IMR-90 (cell line): ENCODE measurements around the gene LONRF3. TPM values are rescaled to one million over a fixed set of nuclear protein-coding genes. Genes with fewer than 3 reads are reported as not detected.

Experiments used
- ATAC-seq: fragments of 200-7000 bp; cut with Tn5 transposase; 2 replicates; pipeline ENCODE4 v1.9.1; 2020; ENCODE audit warnings: low read depth, mild to moderate bottlenecking, moderate library complexity
- BruUV-seq: library from RNA; stranded (reverse); fragments of 400-500 nt; replicated peaks from 2 replicates; lab custom pipeline; 2021; lab: Mats Ljungman, UMichigan
- CTCF ChIA-PET: fragments of 300-600 bp; formaldehyde crosslinking; extraction: SDS; loops from one replicate; lab custom pipeline; 2021; ENCODE audit warnings: antibody characterized with exemption; lab: Yijun Ruan, JAX
- POLR2A ChIA-PET: fragments of 300-600 bp; sonication (Branson Sonifier 250); formaldehyde crosslinking; loops from one replicate; lab custom pipeline; 2022; ENCODE audit warnings: antibody characterized with exemption; ENCODE audit not compliant: unreplicated experiment; lab: Charles Lee
- DNase-seq: peaks from one replicate; pipeline ENCODE4 v3.0.0; 2013
- H2AFZ ChIP-seq: replicated peaks from 2 replicates; pipeline ENCODE3; 2013; ENCODE audit warnings: low read length, mild to moderate bottlenecking; ENCODE audit not compliant: poor library complexity
- H2AK5ac ChIP-seq: 2 replicates; pipeline ENCODE4 v1.6.1; 2013; ENCODE audit warnings: low read depth, low read length, inconsistent platforms
- H2AK9ac ChIP-seq: replicated peaks from 2 replicates; pipeline ENCODE3; 2013; ENCODE audit warnings: mild to moderate bottlenecking, low read depth, low read length, moderate library complexity; ENCODE audit not compliant: poor library complexity
- H2BK120ac ChIP-seq: 2 replicates; pipeline ENCODE4 v1.6.1; 2013; ENCODE audit warnings: low read depth, low read length, inconsistent platforms
- H2BK15ac ChIP-seq: 3 replicates; pipeline ENCODE4 v1.6.1; 2013; ENCODE audit warnings: low read depth, low read length, inconsistent platforms
- H2BK20ac ChIP-seq: 2 replicates; pipeline ENCODE4 v1.6.1; 2013; ENCODE audit warnings: low read depth, mild to moderate bottlenecking, inconsistent platforms, low read length, moderate library complexity
- H2BK5ac ChIP-seq: 2 replicates; pipeline ENCODE4 v1.6.1; 2013; ENCODE audit warnings: mild to moderate bottlenecking, low read depth, low read length, inconsistent platforms; ENCODE audit not compliant: poor library complexity, severe bottlenecking
- H3K14ac ChIP-seq: replicated peaks from 2 replicates; pipeline ENCODE4 v1.6.1; 2013; ENCODE audit warnings: low read depth, low read length, inconsistent platforms
- H3K18ac ChIP-seq: 2 replicates; pipeline ENCODE4 v1.6.1; 2013; ENCODE audit warnings: low read depth, low read length, control low read depth
- H3K23ac ChIP-seq: 2 replicates; pipeline ENCODE4 v1.6.1; 2013; ENCODE audit warnings: low read depth, low read length, inconsistent platforms
- H3K27ac ChIP-seq: 2 replicates; pipeline ENCODE4 v1.5.1; 2013; ENCODE audit warnings: mild to moderate bottlenecking, control low read depth, low read length; ENCODE audit not compliant: insufficient read depth
- H3K27me3 ChIP-seq: 2 replicates; pipeline ENCODE4 v1.6.1; 2013; ENCODE audit warnings: low read length; ENCODE audit not compliant: control insufficient read depth, insufficient read depth
- H3K36me3 ChIP-seq: 2 replicates; pipeline ENCODE4 v1.6.1; 2013; ENCODE audit warnings: low read length, mixed read lengths; ENCODE audit not compliant: control insufficient read depth, insufficient read depth
- H3K4ac ChIP-seq: 2 replicates; pipeline ENCODE4 v1.6.1; 2013; ENCODE audit warnings: low read depth, low read length, inconsistent platforms
- H3K4me1 ChIP-seq: 2 replicates; pipeline ENCODE4 v1.6.1; 2013; ENCODE audit warnings: low read length, mixed read lengths; ENCODE audit not compliant: control insufficient read depth, insufficient read depth
- H3K4me2 ChIP-seq: 2 replicates; pipeline ENCODE4 v1.6.1; 2013; ENCODE audit warnings: low read depth, mild to moderate bottlenecking, control low read depth, low read length, moderate library complexity
- H3K4me3 ChIP-seq: 2 replicates; pipeline ENCODE4 v1.5.1; 2013; ENCODE audit warnings: low read depth, mild to moderate bottlenecking, control low read depth, low read length, moderate library complexity; ENCODE audit not compliant: insufficient read depth
- H3K56ac ChIP-seq: 2 replicates; pipeline ENCODE4 v1.6.1; 2013; ENCODE audit warnings: low read length, inconsistent platforms; ENCODE audit not compliant: insufficient read depth; ENCODE audit errors: extremely low read depth
- H3K79me1 ChIP-seq, 2 experiments: 2 replicates each; pipeline ENCODE4 v1.6.1; 2013; ENCODE audit warnings: low read length in 2 of 2, inconsistent platforms in 1 of 2, low read depth in 1 of 2
- H3K9ac ChIP-seq: 2 replicates; pipeline ENCODE4 v1.6.1; 2013; ENCODE audit warnings: low read depth, low read length, control low read depth
- H3K9me1 ChIP-seq: 2 replicates; pipeline ENCODE4 v1.6.1; 2013; ENCODE audit warnings: low read length, inconsistent platforms; ENCODE audit not compliant: insufficient read depth
- H3K9me3 ChIP-seq: 2 replicates; pipeline ENCODE4 v1.6.1; 2013; ENCODE audit warnings: low read length; ENCODE audit not compliant: control insufficient read depth, insufficient read depth
- H4K20me1 ChIP-seq: 2 replicates; pipeline ENCODE4 v1.6.1; 2013; ENCODE audit warnings: low read length, inconsistent platforms; ENCODE audit not compliant: insufficient read depth
- H4K5ac ChIP-seq: 2 replicates; pipeline ENCODE4 v1.6.1; 2013; ENCODE audit warnings: mild to moderate bottlenecking, low read depth, low read length, control low read depth
- H4K8ac ChIP-seq, 2 experiments: 2 replicates each; pipeline ENCODE4 v1.6.1; 2013; ENCODE audit warnings: low read depth in 2 of 2, low read length in 2 of 2, control low read depth in 1 of 2, inconsistent platforms in 1 of 2
- H4K91ac ChIP-seq: 2 replicates; pipeline ENCODE4 v1.6.1; 2013; ENCODE audit warnings: low read depth, low read length, inconsistent platforms; ENCODE audit not compliant: insufficient read depth
- CEBPB ChIP-seq: IDR thresholded peaks from 2 replicates; pipeline ENCODE4 v1.6.1; 2012; ENCODE audit warnings: low read depth, low read length, improper control_type of control experiment
- CHD1 ChIP-seq: IDR thresholded peaks from 2 replicates; pipeline ENCODE4 v1.6.1; 2012; ENCODE audit warnings: low read depth, low read length, improper control_type of control experiment
- ELK1 ChIP-seq: fragments of 150-350 bp; IDR thresholded peaks from 2 replicates; pipeline ENCODE4 v1.6.1; 2016; ENCODE audit warnings: low read depth, mild to moderate bottlenecking, low read length, moderate library complexity, borderline replicate concordance
- MAFK ChIP-seq: IDR thresholded peaks from 2 replicates; pipeline ENCODE4 v1.6.1; 2012; ENCODE audit warnings: low read depth, low read length, improper control_type of control experiment
- NFE2L2 ChIP-seq: fragments of 150-350 bp; IDR thresholded peaks from 2 replicates; pipeline ENCODE4 v1.6.1; 2016; ENCODE audit warnings: low read depth, mild to moderate bottlenecking, low read length
- POLR2A ChIP-seq: IDR thresholded peaks from 2 replicates; pipeline ENCODE4 v1.6.1; 2012; ENCODE audit warnings: mild to moderate bottlenecking, low read depth, low read length
- WGBS, 2 experiments: methylation state at CpG; one replicate each; pipeline versions ENCODE4 v1.1.5 to v1.1.7; 2013; ENCODE audit warnings: missing lambda C conversion rate in 2 of 2; ENCODE audit not compliant: insufficient read length in 1 of 2; ENCODE audit errors: extremely low coverage in 2 of 2; 5-methylcytosine and 5-hydroxymethylcytosine counted together
- dilution Hi-C: fragments of 300-500 bp; cut with HindIII; formaldehyde crosslinking; loops from one replicate; pipeline ENCODE4 v1.14.3; 2018; ENCODE audit warnings: low sequenced_read_pairs; ENCODE audit not compliant: unreplicated experiment
- in situ Hi-C: fragments of 300-500 bp; cut with MboI; formaldehyde crosslinking; loops from 3 replicates; pipeline ENCODE4 v1.14.3; 2019; ENCODE audit warnings: low sequenced_read_pairs, inconsistent platforms, mixed read lengths
- intact Hi-C: fragments of 100-400 bp; cut with micrococcal nuclease; formaldehyde crosslinking; loops from 2 replicates; pipeline ENCODE4 v1.10.0; 2022
- polyA plus RNA-seq, 3 experiments: library from polyadenylated mRNA; depleted of rRNA; stranded (reverse); fragments of >200 nt; gene quantifications; 2 replicates each; pipeline ENCODE4 v1.2.3, GENCODE V29; 2012; ENCODE audit warnings: low replicate concordance in 1 of 3
- total RNA-seq: library from RNA; depleted of rRNA; stranded (reverse); fragments of >200 nt; gene quantifications from 2 replicates; pipeline ENCODE4 v1.2.3, GENCODE V29; 2012

LONRF3 gene
- total and polyA plus RNA-seq, 2 of the 4 experiments (the other 2 are of a cell fraction) = not detected

- H4K8ac ChIP-seq = no peak overlapping the region
- dilution Hi-C loops = no loop called here
- no peaks in the 10 kb centered on the region for H3K36me3 ChIP-seq
- H4K20me1 ChIP-seq = no peaks in the 10 kb centered on the region
- no TSS peak for BruUV-seq
- intact Hi-C loops = no loop called here
- ATAC-seq (no peak), DNase-seq (no peak)
- H3K4ac ChIP-seq = no peak overlapping the region
- H3K27ac ChIP-seq = no peak overlapping the region
- no peak overlapping the region for H2BK15ac ChIP-seq
- no peak overlapping the region for H3K4me3 ChIP-seq
- no peaks in the 10 kb centered on the region for H3K79me1 ChIP-seq
- no peak overlapping the region for H3K18ac ChIP-seq
- no peak overlapping the region for H2AK9ac ChIP-seq
- no peaks in the 10 kb centered on the region for H3K9me3 ChIP-seq
- H2AFZ ChIP-seq = no peak overlapping the region
- no peak overlapping the region for H3K23ac ChIP-seq
- no peak overlapping the region for H4K5ac ChIP-seq
- WGBS, 2 experiments = no CpG with 5 or more reads among the region's 1 CpG
- ChIA-PET POLR2A (no interaction called here), CTCF (no interaction called here)
- no peak overlapping the region for H3K56ac ChIP-seq
- H2AK5ac ChIP-seq = no peak overlapping the region
- in situ Hi-C loops = no loop called here
- no peaks in the 10 kb centered on the region for H3K9me1 ChIP-seq
- TF ChIP-seq MAFK = no peak
- no peak for TF ChIP-seq CHD1
- no peak for TF ChIP-seq POLR2A
- TF ChIP-seq NFE2L2 = no peak
- no peak for TF ChIP-seq ELK1
- no peak for TF ChIP-seq CEBPB
- no peak overlapping the region for H3K9ac ChIP-seq
- H2BK120ac ChIP-seq = no peak overlapping the region
- H2BK20ac ChIP-seq = no peak overlapping the region
- H3K4me1 ChIP-seq = no peaks in the 10 kb centered on the region
- no peak overlapping the region for H2BK5ac ChIP-seq
- no peak overlapping the region for H3K14ac ChIP-seq
- peaks cover 29% of the 10 kb centered on the region for H3K27me3 ChIP-seq
- H4K91ac ChIP-seq = no peak overlapping the region
- no peak overlapping the region for H3K4me2 ChIP-seq
Measured at GRCh38 chrX:118980761-118981160, 6.3 kb downstream of the LONRF3 start.
